Caco-2 (cell line): ENCODE results near the gene PHACTR1. TPM values are rescaled to one million over a fixed set of nuclear protein-coding genes. Genes with fewer than 3 reads are reported as not detected.

Source experiments
- BruUV-seq: library from RNA; stranded (reverse); fragments of 400-500 nt; replicated peaks from 2 replicates; lab custom pipeline; 2021; lab: Mats Ljungman, UMichigan
- CTCF ChIA-PET: fragments of 300-600 bp; sonication (Branson Sonifier 250); formaldehyde crosslinking; loops from one replicate; lab custom pipeline; 2022; ENCODE audit warnings: antibody characterized with exemption; lab: Charles Lee
- POLR2A ChIA-PET: fragments of 300-600 bp; sonication (Branson Sonifier 250); formaldehyde crosslinking; loops from one replicate; lab custom pipeline; 2022; ENCODE audit warnings: antibody characterized with exemption; lab: Charles Lee
- DNase-seq, 2 experiments: peaks; one replicate each; pipeline versions ENCODE4 v3.0.0 to v3.0.0-alpha.2; 2020 to 2022
- H3K27me3 ChIP-seq: replicated peaks from 2 replicates; pipeline ENCODE4 v1.6.0; 2011; ENCODE audit warnings: low read length; ENCODE audit not compliant: control insufficient read depth, insufficient read depth
- H3K36me3 ChIP-seq: 2 replicates; pipeline ENCODE4 v1.5.1; 2011; ENCODE audit warnings: low read length; ENCODE audit not compliant: control insufficient read depth, insufficient read depth
- H3K4me1 ChIP-seq: fragments of 250-450 bp; sonication (Bioruptor Pico); 2 replicates; pipeline ENCODE4 v1.5.1; 2020; ENCODE audit warnings: mild to moderate bottlenecking
- H3K4me3 ChIP-seq: 2 replicates; pipeline ENCODE4 v1.5.1; 2011; ENCODE audit warnings: low read depth, mild to moderate bottlenecking, control low read depth, low read length
- H3K9me3 ChIP-seq: fragments of 250-450 bp; sonication (Bioruptor Pico); 2 replicates; pipeline ENCODE4 v1.5.1; 2020; ENCODE audit warnings: mild to moderate bottlenecking, moderate library complexity
- H3K27ac Mint-ChIP-seq: one replicate; pipeline ENCODE4 v1.8.0; 2022; ENCODE audit warnings: mixed read lengths; ENCODE audit not compliant: unreplicated experiment
- H3K27me3 Mint-ChIP-seq: one replicate; pipeline ENCODE4 v1.8.0; 2022; ENCODE audit warnings: mixed read lengths; ENCODE audit not compliant: insufficient read depth, unreplicated experiment
- H3K36me3 Mint-ChIP-seq: one replicate; pipeline ENCODE4 v1.8.0; 2022; ENCODE audit warnings: mild to moderate bottlenecking, mixed read lengths; ENCODE audit not compliant: insufficient read depth, unreplicated experiment
- H3K4me1 Mint-ChIP-seq: one replicate; pipeline ENCODE4 v1.8.0; 2022; ENCODE audit warnings: low read depth, mixed read lengths; ENCODE audit not compliant: unreplicated experiment
- H3K4me3 Mint-ChIP-seq: one replicate; pipeline ENCODE4 v1.8.0; 2022; ENCODE audit warnings: mild to moderate bottlenecking, moderate library complexity, mixed read lengths; ENCODE audit not compliant: unreplicated experiment
- H3K9me3 Mint-ChIP-seq: one replicate; pipeline ENCODE4 v1.8.0; 2022; ENCODE audit warnings: mixed read lengths; ENCODE audit not compliant: unreplicated experiment
- intact Hi-C: fragments of 100-400 bp; cut with micrococcal nuclease; formaldehyde crosslinking; loops from one replicate; pipeline ENCODE4 v1.10.0; 2022; ENCODE audit not compliant: unreplicated experiment
- total RNA-seq: library from RNA; stranded (reverse); gene quantifications from 2 replicates; pipeline ENCODE4 v1.2.3, GENCODE V29; 2022
- TF ChIP-seq, protein P1 (sequence below), 2 experiments: fragments of 200-600 bp in 1 of 2; IDR thresholded peaks; 1 replicate in 1 of 2; 2 replicates in 1 of 2; pipeline versions ENCODE4 v1.5.1 to v1.8.0; 2011 to 2022; ENCODE audit warnings: antibody characterized with exemption in 1 of 2, control low read depth in 1 of 2, inconsistent platforms in 1 of 2, low read depth in 1 of 2, low read length in 1 of 2, mild to moderate bottlenecking in 1 of 2, moderate library complexity in 1 of 2; ENCODE audit not compliant: insufficient read depth in 1 of 2, severe bottlenecking in 1 of 2, unreplicated experiment in 1 of 2

PHACTR1 gene
- total RNA-seq, 1 experiment from 2014 or later: 0.41 TPM

DNA sequence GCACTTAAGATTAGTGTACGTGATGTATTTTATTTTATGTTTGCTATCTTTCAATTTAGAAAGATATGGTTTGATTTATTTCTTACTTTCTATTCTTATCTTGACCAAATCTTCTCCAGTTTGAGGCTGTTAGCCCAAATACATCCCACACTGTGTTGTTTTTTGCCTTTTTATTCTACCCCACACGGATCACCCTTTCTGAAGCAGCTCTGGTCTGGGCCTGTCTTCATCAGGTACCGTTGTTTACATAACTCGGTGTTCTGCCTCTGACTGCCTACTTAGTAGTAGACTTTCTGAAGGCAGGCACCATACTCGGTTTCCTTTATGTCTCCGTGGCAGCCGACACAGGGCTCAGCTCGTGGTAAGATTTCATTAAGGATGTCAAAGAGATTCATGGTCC is 95.0 kb downstream of the PHACTR1 start:
- Mint-ChIP-seq H3K4me3 (no peak overlapping the region), H3K9me3 (no peaks in the 10 kb centered on the region), H3K36me3 (no peaks in the 10 kb centered on the region), H3K4me1 (no peaks in the 10 kb centered on the region), H3K27ac (no peak overlapping the region), H3K27me3 (peaks cover 27% of the 10 kb centered on the region)
- DNase-seq: no peak
- Histone ChIP-seq H3K27me3 (no peaks in the 10 kb centered on the region; the same call in 1 of the 2 replicates), H3K4me3 (no peak overlapping the region), H3K9me3 (no peaks in the 10 kb centered on the region), H3K4me1 (no peaks in the 10 kb centered on the region), H3K36me3 (no peaks in the 10 kb centered on the region)
- POLR2A ChIA-PET: no interaction called here
- no TSS peak for BruUV-seq
- TF ChIP-seq, protein P1, sequence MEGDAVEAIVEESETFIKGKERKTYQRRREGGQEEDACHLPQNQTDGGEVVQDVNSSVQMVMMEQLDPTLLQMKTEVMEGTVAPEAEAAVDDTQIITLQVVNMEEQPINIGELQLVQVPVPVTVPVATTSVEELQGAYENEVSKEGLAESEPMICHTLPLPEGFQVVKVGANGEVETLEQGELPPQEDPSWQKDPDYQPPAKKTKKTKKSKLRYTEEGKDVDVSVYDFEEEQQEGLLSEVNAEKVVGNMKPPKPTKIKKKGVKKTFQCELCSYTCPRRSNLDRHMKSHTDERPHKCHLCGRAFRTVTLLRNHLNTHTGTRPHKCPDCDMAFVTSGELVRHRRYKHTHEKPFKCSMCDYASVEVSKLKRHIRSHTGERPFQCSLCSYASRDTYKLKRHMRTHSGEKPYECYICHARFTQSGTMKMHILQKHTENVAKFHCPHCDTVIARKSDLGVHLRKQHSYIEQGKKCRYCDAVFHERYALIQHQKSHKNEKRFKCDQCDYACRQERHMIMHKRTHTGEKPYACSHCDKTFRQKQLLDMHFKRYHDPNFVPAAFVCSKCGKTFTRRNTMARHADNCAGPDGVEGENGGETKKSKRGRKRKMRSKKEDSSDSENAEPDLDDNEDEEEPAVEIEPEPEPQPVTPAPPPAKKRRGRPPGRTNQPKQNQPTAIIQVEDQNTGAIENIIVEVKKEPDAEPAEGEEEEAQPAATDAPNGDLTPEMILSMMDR (IDR thresholded peaks at IDR 0.05; ENCODE audit: insufficient read depth in 1 of 2, low read depth in 1 of 2, low read length in 1 of 2, severe bottlenecking in 1 of 2, unreplicated experiment in 1 of 2): no peak
- intact Hi-C loops: no loop called here
- CTCF ChIA-PET: no interaction called here

DNA sequence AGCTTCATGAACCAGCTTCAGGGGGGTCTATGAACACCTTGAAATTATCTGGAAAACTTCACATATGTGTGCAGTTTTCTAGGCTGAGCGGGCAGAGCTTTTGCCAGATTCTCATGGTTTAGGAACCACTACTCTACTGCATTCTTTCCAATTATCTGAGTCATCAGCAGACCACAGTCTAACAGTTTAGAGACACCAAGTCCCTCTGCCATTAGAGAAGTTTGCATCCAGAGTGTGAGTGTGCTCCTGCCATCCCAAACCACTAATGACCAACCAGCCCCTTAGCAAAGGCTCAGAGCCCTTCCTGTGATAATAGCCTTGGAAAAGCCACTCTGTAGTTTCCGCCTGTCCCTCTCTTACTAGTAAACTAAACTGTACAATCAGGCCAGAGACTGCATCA is 96.8 kb downstream of the PHACTR1 start:
- Mint-ChIP-seq H3K4me3 (no peak overlapping the region), H3K4me1 (no peaks in the 10 kb centered on the region), H3K36me3 (no peaks in the 10 kb centered on the region), H3K9me3 (no peaks in the 10 kb centered on the region), H3K27me3 (peaks cover 28% of the 10 kb centered on the region), H3K27ac (no peak overlapping the region)
- TF ChIP-seq, protein P1 (IDR thresholded peaks at IDR 0.05; ENCODE audit: insufficient read depth in 1 of 2, low read depth in 1 of 2, low read length in 1 of 2, severe bottlenecking in 1 of 2, unreplicated experiment in 1 of 2): no peak
- DNase-seq: no peak
- POLR2A ChIA-PET: no interaction called here
- CTCF ChIA-PET: interaction anchor here (0.6 kb wide), 1 partner anchor 20 kb away, joined by 7 read pairs; no protein-coding TSS in a partner anchor
- no TSS peak for BruUV-seq
- H3K9me3 ChIP-seq: no peaks in the 10 kb centered on the region
- intact Hi-C loops: no loop called here
- no peaks in the 10 kb centered on the region for H3K36me3 ChIP-seq
- no peaks in the 10 kb centered on the region for H3K27me3 ChIP-seq
- no peak overlapping the region for H3K4me3 ChIP-seq
- H3K4me1 ChIP-seq: no peaks in the 10 kb centered on the region

DNA sequence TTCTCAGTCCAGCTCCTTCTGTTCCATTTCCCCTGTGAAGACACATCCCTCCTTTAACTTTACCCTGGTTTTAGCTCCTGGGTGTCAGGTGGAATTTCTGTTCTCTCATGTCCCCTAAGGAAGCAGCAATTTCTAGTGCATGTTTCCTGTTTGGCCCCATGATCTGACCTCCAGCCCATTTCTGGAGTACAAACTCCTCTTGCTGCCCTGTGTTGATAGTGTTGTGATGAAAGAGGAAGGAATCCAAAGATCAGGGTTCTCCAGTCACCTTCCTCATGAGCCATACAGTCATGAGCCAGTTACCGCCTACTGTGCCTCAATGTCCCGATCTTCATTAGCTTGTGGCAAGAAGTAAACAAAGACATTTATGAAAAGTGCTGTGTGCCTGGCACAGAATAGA is 97.4 kb downstream of the PHACTR1 start:
- no peaks in the 10 kb centered on the region for H3K9me3 Mint-ChIP-seq
- H3K27ac Mint-ChIP-seq: no peak overlapping the region
- no TSS peak for BruUV-seq
- H3K36me3 Mint-ChIP-seq: no peaks in the 10 kb centered on the region
- TF ChIP-seq, protein P1 (IDR thresholded peaks at IDR 0.05; ENCODE audit: insufficient read depth in 1 of 2, low read depth in 1 of 2, low read length in 1 of 2, severe bottlenecking in 1 of 2, unreplicated experiment in 1 of 2): no peak
- H3K4me1 Mint-ChIP-seq: no peaks in the 10 kb centered on the region
- Histone ChIP-seq H3K4me1 (no peaks in the 10 kb centered on the region), H3K27me3 (peaks cover 1% of the 10 kb centered on the region; the same call in 1 of the 2 replicates), H3K36me3 (no peaks in the 10 kb centered on the region), H3K4me3 (no peak overlapping the region), H3K9me3 (no peaks in the 10 kb centered on the region)
- ChIA-PET CTCF (no interaction called here), POLR2A (no interaction called here)
- no peak for DNase-seq
- no peak overlapping the region for H3K4me3 Mint-ChIP-seq
- intact Hi-C loops: no loop called here
- H3K27me3 Mint-ChIP-seq: peaks cover 26% of the 10 kb centered on the region
